HPDE6-E6E7 (cell line): ENCODE data around the gene HAUS2.

Experiments used
- DNase-seq: peaks from one replicate; pipeline ENCODE4 v3.0.0; 2011; ENCODE audit warnings: missing footprints; ENCODE audit errors: extremely low spot score

Gene HAUS2

DNA sequence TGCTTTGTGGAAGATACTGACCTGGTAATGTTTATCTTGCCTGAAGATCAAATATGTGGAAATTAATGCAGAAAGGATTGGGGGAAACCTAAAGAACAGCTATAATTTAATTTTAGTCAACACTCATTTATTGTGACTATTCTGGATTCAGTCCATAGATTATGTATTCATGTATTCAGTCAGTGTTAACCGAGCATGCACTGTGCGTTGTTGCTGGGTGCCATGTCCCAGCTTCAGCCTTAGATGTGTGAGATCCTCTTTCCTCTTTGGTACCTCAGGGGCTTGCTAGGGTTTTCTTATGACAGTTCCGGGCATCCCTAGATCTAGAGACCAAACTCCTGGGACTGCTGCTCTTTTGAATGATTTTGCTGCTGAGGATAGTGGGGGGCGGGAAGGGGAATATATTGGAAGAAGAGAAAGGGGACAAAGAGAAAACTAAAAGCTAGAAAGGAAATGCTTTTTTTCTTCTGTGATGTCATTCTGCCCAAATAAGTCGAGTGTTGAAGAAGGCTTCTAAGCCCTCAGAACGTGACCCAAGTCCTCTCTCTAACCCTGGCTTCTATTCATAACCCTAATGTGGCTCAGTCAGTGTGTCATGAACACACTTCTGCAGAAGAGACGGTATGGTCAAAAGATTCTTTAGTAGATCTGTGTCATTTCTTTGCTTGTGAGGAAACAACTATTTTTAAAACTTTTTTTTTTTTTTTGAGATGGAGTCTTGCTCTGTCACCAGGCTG, 60.3 kb downstream of the HAUS2 start:
- no peak for DNase-seq

DNA sequence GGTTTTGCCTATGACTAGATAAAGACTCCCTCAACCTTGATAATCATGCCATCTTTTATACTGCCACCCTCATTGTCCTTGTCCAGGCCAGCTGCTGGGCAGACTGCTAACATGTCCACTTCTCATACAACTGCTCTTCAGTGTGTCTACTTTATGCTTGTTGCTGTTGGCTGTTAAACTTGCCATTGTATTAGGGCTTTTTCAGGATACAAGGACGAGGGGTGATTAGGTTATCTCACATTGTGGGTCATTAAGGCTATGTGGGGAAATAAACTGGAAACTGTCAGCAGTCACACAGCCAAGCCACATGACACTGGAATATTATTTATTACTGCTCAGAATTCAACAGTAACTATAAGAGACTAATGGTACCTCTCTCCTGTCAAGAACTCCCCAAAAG, 62.9 kb downstream of the HAUS2 start:
- DNase-seq, result no peak

DNA sequence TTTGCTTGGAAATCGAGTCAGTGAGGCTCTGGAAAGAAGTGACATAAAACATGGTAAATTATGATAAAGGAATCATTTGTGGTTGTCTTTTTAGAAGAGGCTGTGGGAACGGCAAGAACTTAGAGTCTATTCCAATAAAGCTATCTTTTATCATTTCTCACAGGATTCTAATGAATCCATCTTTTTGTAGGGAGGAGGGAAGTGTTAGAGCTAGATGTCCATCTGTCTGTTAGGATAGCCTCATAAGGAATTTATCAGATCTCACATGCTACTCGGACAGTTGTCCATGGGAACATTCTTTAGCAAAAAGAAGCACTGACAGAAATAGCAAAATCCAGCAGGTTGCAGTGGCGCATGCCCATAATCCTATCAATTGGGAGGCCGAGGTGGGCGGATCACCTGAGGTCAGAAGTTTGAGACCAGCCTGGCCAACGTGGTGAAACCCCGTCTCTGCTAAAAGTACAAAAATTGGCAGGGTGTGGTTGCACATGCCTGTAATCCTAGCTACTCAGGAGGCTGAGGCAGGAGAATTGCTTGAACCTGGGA, 63.8 kb downstream of the HAUS2 start:
- no peak for DNase-seq

DNA sequence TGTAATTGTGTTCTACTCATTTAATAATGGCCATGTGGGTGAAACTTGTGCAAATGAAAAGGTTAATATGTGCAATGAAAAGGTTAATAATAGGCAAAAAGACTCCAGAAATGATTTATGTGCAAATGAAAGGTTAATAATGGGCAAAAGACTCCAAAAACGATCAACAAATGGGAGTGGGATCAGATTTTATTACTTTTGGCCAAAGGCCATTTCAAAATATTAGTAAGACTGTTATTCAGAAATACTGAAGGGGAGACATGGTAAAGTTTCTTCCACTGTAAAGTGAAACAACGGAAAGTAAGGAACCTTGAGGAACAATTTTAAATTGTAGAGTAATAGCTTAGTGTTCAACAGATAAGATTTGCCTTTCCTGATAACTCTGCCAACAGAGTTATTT, 67.5 kb downstream of the HAUS2 start:
- DNase-seq, result no peak
